B cell (primary cell): ENCODE data around the gene ZBTB46.

Experiments used
- CTCF ChIP-seq: fragments of 200-600 bp; IDR thresholded peaks from one replicate; pipeline ENCODE4 v1.8.0; 2022; ENCODE audit warnings: antibody characterized with exemption, mild to moderate bottlenecking
- EZH2 ChIP-seq: IDR thresholded peaks from 2 replicates; pipeline ENCODE4 v1.6.1; 2012; ENCODE audit warnings: borderline replicate concordance, low read depth, mild to moderate bottlenecking, moderate library complexity, low read length; ENCODE audit not compliant: insufficient read depth, poor library complexity, severe bottlenecking

DNA sequence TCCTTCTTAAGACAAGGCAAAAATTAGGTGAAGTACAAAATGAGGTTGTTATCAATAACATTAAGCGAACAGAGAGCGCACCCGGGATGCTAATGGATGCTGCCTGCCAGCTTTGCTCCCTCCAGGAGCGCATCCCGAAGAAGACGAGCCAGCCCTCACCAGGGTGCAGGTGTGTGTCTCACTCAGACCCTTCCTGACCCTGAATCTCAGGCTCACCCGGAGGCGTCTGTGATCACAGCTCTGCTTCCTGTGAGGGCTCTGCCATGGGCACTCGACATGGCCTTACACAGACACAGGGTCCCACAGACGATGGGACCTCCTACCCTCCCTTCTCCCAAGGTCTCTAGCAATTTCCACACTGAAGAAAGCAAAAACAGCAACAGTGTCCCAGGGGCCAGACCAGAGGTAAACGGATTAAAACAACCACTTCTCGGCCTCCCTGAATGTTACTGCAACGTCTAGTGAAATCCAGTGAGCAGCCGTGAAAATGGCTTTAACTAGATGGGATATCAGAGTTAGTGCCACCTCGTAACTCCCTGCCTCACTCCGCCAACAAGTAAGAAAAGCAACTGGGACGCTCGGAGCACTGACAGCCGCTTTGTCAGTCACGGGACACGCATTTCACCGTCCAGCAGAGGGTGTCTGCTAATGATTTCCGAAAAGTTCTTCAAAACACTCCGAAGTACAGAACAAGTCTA lies 11.7 kb downstream of the ZBTB46 start:
- TF ChIP-seq CTCF (no peak), EZH2 (no peak)
